Mesendoderm (in vitro differentiated cells): Measurements from ENCODE around the gene CYP19A1.

Experiments used
- DNase-seq: peaks from one replicate; pipeline ENCODE4 v3.0.0; 2013
- H2AK5ac ChIP-seq: 2 replicates; pipeline ENCODE4 v1.6.1; 2013; ENCODE audit warnings: low read length, inconsistent platforms
- H2BK120ac ChIP-seq: 2 replicates; pipeline ENCODE4 v1.6.1; 2013; ENCODE audit warnings: low read depth, mild to moderate bottlenecking, low read length, moderate library complexity, mixed read lengths
- H2BK15ac ChIP-seq: replicated peaks from 2 replicates; pipeline ENCODE4 v1.6.1; 2013; ENCODE audit warnings: low read depth, mild to moderate bottlenecking, moderate library complexity
- H2BK5ac ChIP-seq: 2 replicates; pipeline ENCODE4 v1.6.1; 2013; ENCODE audit warnings: low read length, inconsistent platforms
- H3K18ac ChIP-seq: 2 replicates; pipeline ENCODE4 v1.6.1; 2013; ENCODE audit warnings: mild to moderate bottlenecking, low read length, mixed read lengths
- H3K23ac ChIP-seq: one replicate; pipeline ENCODE4 v1.6.1; 2013; ENCODE audit warnings: low read length
- H3K27ac ChIP-seq: 2 replicates; pipeline ENCODE4 v1.5.1; 2013; ENCODE audit warnings: low read depth, mild to moderate bottlenecking, inconsistent platforms, low read length, moderate library complexity
- H3K27me3 ChIP-seq: 2 replicates; pipeline ENCODE4 v1.6.1; 2013; ENCODE audit warnings: low read length, control low read depth, mild to moderate bottlenecking, inconsistent platforms; ENCODE audit not compliant: insufficient read depth, poor library complexity
- H3K36me3 ChIP-seq: 2 replicates; pipeline ENCODE4 v1.6.1; 2013; ENCODE audit warnings: low read length, inconsistent platforms; ENCODE audit not compliant: control insufficient read depth, insufficient read depth
- H3K4ac ChIP-seq: one replicate; pipeline ENCODE4 v1.6.1; 2013; ENCODE audit warnings: low read depth, mild to moderate bottlenecking, low read length, moderate library complexity
- H3K4me1 ChIP-seq: 2 replicates; pipeline ENCODE4 v1.6.1; 2013; ENCODE audit warnings: low read depth, low read length, inconsistent platforms; ENCODE audit not compliant: control insufficient read depth
- H3K4me2 ChIP-seq: 2 replicates; pipeline ENCODE4 v1.6.1; 2013; ENCODE audit warnings: low read length
- H3K4me3 ChIP-seq: 2 replicates; pipeline ENCODE4 v1.5.1; 2013; ENCODE audit warnings: mild to moderate bottlenecking, low read length
- H3K56ac ChIP-seq: one replicate; pipeline ENCODE4 v1.6.1; 2013; ENCODE audit warnings: low read length
- H3K79me1 ChIP-seq: 2 replicates; pipeline ENCODE4 v1.6.1; 2013; ENCODE audit warnings: low read length, inconsistent platforms
- H3K79me2 ChIP-seq: 2 replicates; pipeline ENCODE4 v1.6.1; 2013; ENCODE audit warnings: mild to moderate bottlenecking, low read length; ENCODE audit not compliant: control insufficient read depth, insufficient read depth
- H3K9ac ChIP-seq: 2 replicates; pipeline ENCODE4 v1.6.1; 2013; ENCODE audit warnings: low read length, inconsistent platforms
- H4K5ac ChIP-seq: one replicate; pipeline ENCODE4 v1.6.1; 2013; ENCODE audit warnings: low read length
- H4K8ac ChIP-seq: one replicate; pipeline ENCODE4 v1.6.1; 2013; ENCODE audit warnings: low read depth, mild to moderate bottlenecking, control low read depth, low read length, moderate library complexity
- WGBS: extraction: QIAGEN DNeasy Blood & Tissue Kit; methylation state at CpG from one replicate; pipeline ENCODE4 v1.1.7; 2013; ENCODE audit warnings: low lambda C conversion rate, missing lambda C conversion rate; ENCODE audit not compliant: insufficient coverage; ENCODE audit errors: extremely low coverage; 5-methylcytosine and 5-hydroxymethylcytosine counted together

The CYP19A1 gene

DNA sequence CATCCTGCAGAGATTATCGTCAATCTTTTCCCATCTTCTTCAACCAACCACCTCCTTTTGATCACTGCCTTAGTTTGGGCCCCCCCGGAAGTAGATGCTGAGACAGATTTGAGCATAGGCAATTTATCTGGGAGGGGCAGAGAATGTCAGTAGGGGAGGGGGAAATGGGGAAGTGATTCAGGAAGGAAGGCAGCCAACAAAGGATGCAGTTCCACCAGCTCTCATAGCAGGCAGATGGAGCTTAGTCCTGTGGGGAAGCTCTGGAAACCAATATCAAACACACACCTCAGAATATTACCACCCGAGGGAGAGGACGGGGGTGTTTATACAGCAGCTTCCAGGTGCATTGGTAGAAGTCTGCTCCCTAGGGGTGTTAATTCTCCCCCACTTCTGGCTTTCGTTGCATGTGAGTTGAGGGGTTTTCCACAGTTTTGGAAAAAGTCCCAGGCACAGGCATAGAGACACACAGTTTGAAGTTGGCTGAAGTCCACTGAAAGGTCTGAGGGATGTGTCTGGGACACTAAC lies 152.2 kb downstream of the CYP19A1 start:
- Histone ChIP-seq H2BK15ac (no peak overlapping the region), H3K79me1 (no peaks in the 10 kb centered on the region), H2AK5ac (no peak overlapping the region), H3K56ac (no peak overlapping the region), H3K4me2 (no peak overlapping the region), H3K79me2 (no peaks in the 10 kb centered on the region), H3K27me3 (no peaks in the 10 kb centered on the region), H3K4ac (no peak overlapping the region), H3K4me3 (no peak overlapping the region), H3K36me3 (no peaks in the 10 kb centered on the region), H3K27ac (no peak overlapping the region), H4K5ac (no peak overlapping the region), H3K4me1 (no peaks in the 10 kb centered on the region), H2BK120ac (no peak overlapping the region), H2BK5ac (no peak overlapping the region), H4K8ac (no peak overlapping the region), H3K9ac (no peak overlapping the region), H3K18ac (no peak overlapping the region), H3K23ac (no peak overlapping the region)
- DNase-seq: no peak
- no CpG with 5 or more reads among the region's 5 CpGs for WGBS

DNA sequence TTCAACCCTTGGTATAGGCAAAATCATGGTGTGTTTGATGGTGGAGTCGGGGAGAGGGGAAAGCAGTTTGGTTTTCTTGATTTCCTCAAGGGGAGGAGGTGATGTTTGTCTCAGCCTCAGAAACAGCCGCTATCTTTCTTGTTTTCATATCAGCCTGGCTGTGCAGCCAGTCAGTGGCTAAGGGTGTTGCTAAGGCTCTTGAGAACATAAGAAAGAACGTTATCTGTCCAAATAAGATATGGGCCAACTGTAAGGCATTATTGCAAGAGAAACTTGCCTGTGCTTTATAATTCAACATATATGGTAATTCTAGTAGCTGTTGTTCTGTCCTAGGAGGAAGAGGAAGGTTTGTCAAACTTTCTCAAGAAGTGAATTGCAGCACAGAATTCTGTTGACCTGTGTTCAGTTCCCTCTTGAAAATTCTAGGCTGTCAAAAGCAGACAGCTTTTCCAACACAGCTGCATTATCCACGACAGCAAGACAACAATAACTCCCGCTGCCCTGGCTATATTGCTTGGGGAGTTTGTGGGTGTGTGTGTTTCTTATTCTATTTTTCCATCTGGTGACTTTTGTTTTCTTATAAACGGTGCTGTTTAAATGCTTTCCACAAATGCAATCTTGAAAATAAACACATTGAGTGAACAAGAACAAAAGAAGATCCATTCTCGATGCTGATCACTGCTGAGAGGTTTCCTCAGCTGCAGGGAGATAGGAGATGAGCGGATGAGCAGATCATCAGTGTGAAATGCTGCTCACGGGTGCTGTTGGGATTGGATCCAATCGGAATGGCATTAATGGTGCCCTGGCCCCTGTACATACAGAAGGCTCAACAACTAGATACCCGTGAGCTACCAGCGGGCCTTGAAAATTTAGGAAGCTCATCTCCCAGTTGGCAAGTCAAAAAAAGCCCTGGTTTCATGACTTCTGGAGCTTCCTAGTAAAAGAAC lies 152.9 kb downstream of the CYP19A1 start:
- Histone ChIP-seq H3K9ac (no peak overlapping the region), H3K18ac (no peak overlapping the region), H4K8ac (no peak overlapping the region), H2BK15ac (no peak overlapping the region), H3K4me1 (no peaks in the 10 kb centered on the region), H4K5ac (no peak overlapping the region), H3K79me1 (no peaks in the 10 kb centered on the region), H3K4ac (no peak overlapping the region), H3K56ac (no peak overlapping the region), H3K27ac (no peak overlapping the region), H2BK5ac (no peak overlapping the region), H3K79me2 (no peaks in the 10 kb centered on the region), H3K36me3 (no peaks in the 10 kb centered on the region), H2AK5ac (no peak overlapping the region), H3K4me3 (no peak overlapping the region), H2BK120ac (no peak overlapping the region), H3K27me3 (no peaks in the 10 kb centered on the region), H3K4me2 (no peak overlapping the region), H3K23ac (no peak overlapping the region)
- no peak for DNase-seq
- no CpG with 5 or more reads among the region's 12 CpGs for WGBS

GRCh38 chr15:51184627-51185026 lies 153.8 kb downstream of the CYP19A1 start:
- no peak for DNase-seq
- no peak overlapping the region for H4K8ac ChIP-seq
- no peaks in the 10 kb centered on the region for H3K36me3 ChIP-seq
- no peak overlapping the region for H3K18ac ChIP-seq
- H3K4ac ChIP-seq: no peak overlapping the region
- no peak overlapping the region for H3K23ac ChIP-seq
- no peak overlapping the region for H3K27ac ChIP-seq
- H3K4me1 ChIP-seq: no peaks in the 10 kb centered on the region
- H3K79me2 ChIP-seq: no peaks in the 10 kb centered on the region
- no peaks in the 10 kb centered on the region for H3K27me3 ChIP-seq
- H2BK15ac ChIP-seq: no peak overlapping the region
- WGBS: no CpG with 5 or more reads among the region's 6 CpGs
- H4K5ac ChIP-seq: no peak overlapping the region
- no peak overlapping the region for H3K4me3 ChIP-seq
- H2AK5ac ChIP-seq: no peak overlapping the region
- H2BK5ac ChIP-seq: no peak overlapping the region
- H3K9ac ChIP-seq: no peak overlapping the region
- H2BK120ac ChIP-seq: no peak overlapping the region
- H3K79me1 ChIP-seq: no peaks in the 10 kb centered on the region
- no peak overlapping the region for H3K4me2 ChIP-seq
- no peak overlapping the region for H3K56ac ChIP-seq

DNA sequence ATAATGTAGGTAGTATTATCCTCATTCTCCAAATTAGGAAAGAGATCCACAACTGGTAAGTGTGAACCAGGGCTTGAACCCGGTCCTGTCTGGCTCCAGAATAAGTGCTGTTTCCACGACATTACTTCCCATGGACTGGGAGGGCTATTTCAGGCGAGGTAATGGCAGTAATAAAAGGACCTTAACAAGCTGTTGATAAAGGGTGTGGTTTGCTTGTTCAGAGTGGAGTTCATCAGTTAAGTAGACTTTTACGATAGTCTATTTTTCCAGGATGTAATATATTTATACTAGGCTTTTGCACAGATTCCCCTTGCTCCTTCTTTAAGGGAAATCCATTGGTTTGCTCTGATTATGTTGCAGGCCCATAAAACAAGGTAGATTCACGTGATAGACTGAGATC lies 155.3 kb downstream of the CYP19A1 start:
- Histone ChIP-seq H2AK5ac (no peak overlapping the region), H4K5ac (no peak overlapping the region), H3K79me1 (no peaks in the 10 kb centered on the region), H3K27ac (no peak overlapping the region), H2BK120ac (no peak overlapping the region), H4K8ac (no peak overlapping the region), H3K23ac (no peak overlapping the region), H2BK15ac (no peak overlapping the region), H3K18ac (no peak overlapping the region), H3K79me2 (no peaks in the 10 kb centered on the region), H3K4me2 (no peak overlapping the region), H3K27me3 (no peaks in the 10 kb centered on the region), H3K9ac (no peak overlapping the region), H3K56ac (no peak overlapping the region), H3K36me3 (no peaks in the 10 kb centered on the region), H2BK5ac (no peak overlapping the region), H3K4ac (no peak overlapping the region), H3K4me1 (no peaks in the 10 kb centered on the region), H3K4me3 (no peak overlapping the region)
- DNase-seq: no peak
- no CpG with 5 or more reads among the region's 5 CpGs for WGBS

DNA sequence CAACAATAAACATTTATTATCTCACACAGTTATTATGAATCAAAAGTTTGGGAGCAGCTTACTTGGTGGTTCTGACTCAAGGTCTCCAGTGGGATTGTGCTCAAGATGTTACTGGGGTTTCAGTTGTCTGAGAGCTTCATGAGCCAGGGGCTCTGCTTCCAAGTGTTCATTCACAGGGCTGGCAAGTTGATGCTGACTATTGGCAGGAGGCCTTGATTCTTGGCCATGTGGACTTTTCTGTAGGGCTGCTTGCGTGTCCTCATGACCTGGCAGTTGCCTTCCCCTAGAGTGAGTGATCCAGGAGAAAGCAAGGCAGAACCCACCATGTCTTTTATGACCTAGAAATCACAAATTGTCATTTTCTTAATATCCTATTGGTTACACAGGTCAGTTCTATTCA lies 156.5 kb downstream of the CYP19A1 start:
- H3K9ac ChIP-seq: no peak overlapping the region
- no CpG with 5 or more reads among the region's 1 CpG for WGBS
- H2BK15ac ChIP-seq: no peak overlapping the region
- no peak overlapping the region for H3K4me3 ChIP-seq
- no peaks in the 10 kb centered on the region for H3K4me1 ChIP-seq
- no peaks in the 10 kb centered on the region for H3K27me3 ChIP-seq
- no peak overlapping the region for H4K5ac ChIP-seq
- H3K18ac ChIP-seq: no peak overlapping the region
- H3K56ac ChIP-seq: no peak overlapping the region
- H3K27ac ChIP-seq: no peak overlapping the region
- H3K36me3 ChIP-seq: no peaks in the 10 kb centered on the region
- H3K79me1 ChIP-seq: no peaks in the 10 kb centered on the region
- no peak overlapping the region for H2AK5ac ChIP-seq
- no peak overlapping the region for H2BK120ac ChIP-seq
- no peak overlapping the region for H2BK5ac ChIP-seq
- H4K8ac ChIP-seq: no peak overlapping the region
- DNase-seq: no peak
- H3K4ac ChIP-seq: no peak overlapping the region
- no peaks in the 10 kb centered on the region for H3K79me2 ChIP-seq
- H3K4me2 ChIP-seq: no peak overlapping the region
- no peak overlapping the region for H3K23ac ChIP-seq
